GM19328 (cell line): ENCODE results near the gene ZNF24.

Source experiments
- ATAC-seq: cut with Tn5 transposase; IDR thresholded peaks from one replicate; pipeline ENCODE4 v1.9.1; 2021; ENCODE audit warnings: mild to moderate bottlenecking, moderate library complexity; ENCODE audit not compliant: unreplicated experiment

Gene ZNF24

GRCh38 chr18:35303610-35304009, 40.6 kb downstream of the ZNF24 start:
- ATAC-seq, result no peak

GRCh38 chr18:35296060-35296459, 48.2 kb downstream of the ZNF24 start:
- ATAC-seq, result no peak

- no peak for ATAC-seq
These were observed 53.1 kb downstream of the ZNF24 start for GRCh38 chr18:35291166-35291565.

- ATAC-seq, result peak; percentile 92
These were observed 54.0 kb downstream of the ZNF24 start, which contains the start of gene ZSCAN30 for GRCh38 chr18:35290094-35290735. TSS of gene ZSCAN30 (minus strand) at chr18:35290229. CDS start at chr18:35264352, 25,877 bp downstream.

GRCh38 chr18:35289727-35290093, 54.5 kb downstream of the ZNF24 start:
- ATAC-seq, result peak; percentile 18

GRCh38 chr18:35289293-35289692, 54.9 kb downstream of the ZNF24 start:
- ATAC-seq, result no peak

GRCh38 chr18:35284841-35285240, 59.4 kb downstream of the ZNF24 start:
- no peak for ATAC-seq

- no peak for ATAC-seq
These were observed 60.1 kb downstream of the ZNF24 start for GRCh38 chr18:35283923-35284794.

GRCh38 chr18:35282353-35282752, 61.9 kb downstream of the ZNF24 start:
- no peak for ATAC-seq
